GM18519 (cell line): ENCODE measurements around the gene CFAP100.

Experiments
- ATAC-seq: cut with Tn5 transposase; IDR thresholded peaks from one replicate; pipeline ENCODE4 v1.9.1; 2021; ENCODE audit warnings: mild to moderate bottlenecking, moderate library complexity; ENCODE audit not compliant: unreplicated experiment, low FRiP score

The CFAP100 gene

GRCh38 chr3:126399351-126399735 is 4.6 kb downstream of the CFAP100 start:
- no peak for ATAC-seq

GRCh38 chr3:126399756-126400155 is 5.0 kb downstream of the CFAP100 start:
- no peak for ATAC-seq

GRCh38 chr3:126401611-126402160 is 7.0 kb downstream of the CFAP100 start:
- ATAC-seq: no peak

GRCh38 chr3:126402178-126402577 is 7.5 kb downstream of the CFAP100 start:
- ATAC-seq: no peak

GRCh38 chr3:126402666-126403302 is 8.1 kb downstream of the CFAP100 start:
- no peak for ATAC-seq

GRCh38 chr3:126406389-126407296 is 11.9 kb downstream of the CFAP100 start:
- no peak for ATAC-seq

- no peak for ATAC-seq
Measured at GRCh38 chr3:126407412-126408044, 12.8 kb downstream of the CFAP100 start.

- ATAC-seq: no peak
Measured at GRCh38 chr3:126408099-126408498, 13.4 kb downstream of the CFAP100 start.

- ATAC-seq: no peak
Measured at GRCh38 chr3:126412841-126413692, 18.4 kb downstream of the CFAP100 start.

GRCh38 chr3:126413693-126414080 is 19.0 kb downstream of the CFAP100 start:
- ATAC-seq: no peak

- no peak for ATAC-seq
Measured at GRCh38 chr3:126414406-126414805, 19.7 kb downstream of the CFAP100 start.

- no peak for ATAC-seq
Measured at GRCh38 chr3:126414961-126415660, 20.4 kb downstream of the CFAP100 start.

GRCh38 chr3:126415661-126416591 is 21.2 kb downstream of the CFAP100 start:
- no peak for ATAC-seq

- no peak for ATAC-seq
Measured at GRCh38 chr3:126416943-126417342, 22.2 kb downstream of the CFAP100 start.

- no peak for ATAC-seq
Measured at GRCh38 chr3:126417515-126417914, 22.8 kb downstream of the CFAP100 start.

GRCh38 chr3:126417981-126418530 is 23.3 kb downstream of the CFAP100 start:
- no peak for ATAC-seq

GRCh38 chr3:126418661-126419131 is 24.0 kb downstream of the CFAP100 start:
- ATAC-seq: no peak

- ATAC-seq: no peak
Measured at GRCh38 chr3:126419151-126419703, 24.5 kb downstream of the CFAP100 start.
